GM21526 (cell line): ENCODE measurements around the gene ZGLP1.
"Not testable (repeated sequence)": the region's sequence is repeated elsewhere in the genome, so short reads cannot be mapped to it uniquely, and the experiment has no call there.

Experiments used
- ATAC-seq: cut with Tn5 transposase; IDR thresholded peaks from one replicate; pipeline ENCODE4 v1.9.1; 2021; ENCODE audit warnings: moderate library complexity; ENCODE audit not compliant: unreplicated experiment, low FRiP score

The ZGLP1 gene

GRCh38 chr19:10283301-10284064 lies 26.1 kb downstream of the ZGLP1 start:
- ATAC-seq: no peak

- not testable (repeated sequence) for ATAC-seq
Observed at GRCh38 chr19:10282043-10282442, 27.6 kb downstream of the ZGLP1 start.

- ATAC-seq: no peak
Observed at GRCh38 chr19:10279737-10280442, 29.7 kb downstream of the ZGLP1 start.

- ATAC-seq: no peak
Observed at GRCh38 chr19:10278935-10279334, 30.7 kb downstream of the ZGLP1 start.

- no peak for ATAC-seq
Observed at GRCh38 chr19:10277795-10278589, 31.6 kb downstream of the ZGLP1 start.

- no peak for ATAC-seq
Observed at GRCh38 chr19:10274589-10274988, 35.0 kb downstream of the ZGLP1 start.

GRCh38 chr19:10271543-10272086 lies 38.0 kb downstream of the ZGLP1 start:
- ATAC-seq: peak; percentile 13

GRCh38 chr19:10270616-10271394 lies 38.8 kb downstream of the ZGLP1 start, which contains the start of gene ICAM1:
Gene ICAM1 (plus strand): TSS chr19:10271120. CDS start chr19:10271160, 40 bp downstream.
- peak; percentile 36 for ATAC-seq

- ATAC-seq: peak; percentile 44
Observed at GRCh38 chr19:10270180-10270615, 39.4 kb downstream of the ZGLP1 start.

GRCh38 chr19:10269333-10270179 lies 40.1 kb downstream of the ZGLP1 start:
- no peak for ATAC-seq

- ATAC-seq: no peak
Observed at GRCh38 chr19:10268071-10268470, 41.5 kb downstream of the ZGLP1 start.

- ATAC-seq: no peak
Observed at GRCh38 chr19:10266706-10267105, 42.9 kb downstream of the ZGLP1 start.

GRCh38 chr19:10262771-10263170 lies 46.8 kb downstream of the ZGLP1 start:
- no peak for ATAC-seq

GRCh38 chr19:10260141-10260584 lies 49.5 kb downstream of the ZGLP1 start:
- ATAC-seq: no peak

GRCh38 chr19:10259162-10259905 lies 50.3 kb downstream of the ZGLP1 start:
- ATAC-seq: no peak

GRCh38 chr19:10258080-10258710 lies 51.4 kb downstream of the ZGLP1 start:
- ATAC-seq: no peak

GRCh38 chr19:10256970-10257615 lies 52.5 kb downstream of the ZGLP1 start:
- no peak for ATAC-seq
